Fibroblast of peridontal ligament (primary cell): Measurements from ENCODE around the gene ACAA2.
"Not testable (repeated sequence)": the region's sequence is repeated elsewhere in the genome, so short reads cannot be mapped to it uniquely, and the experiment has no call there.

Experiments used
- DNase-seq: peaks from one replicate; pipeline ENCODE4 v3.0.0-alpha.2; 2010; ENCODE audit errors: extremely low read depth

Gene ACAA2

DNA sequence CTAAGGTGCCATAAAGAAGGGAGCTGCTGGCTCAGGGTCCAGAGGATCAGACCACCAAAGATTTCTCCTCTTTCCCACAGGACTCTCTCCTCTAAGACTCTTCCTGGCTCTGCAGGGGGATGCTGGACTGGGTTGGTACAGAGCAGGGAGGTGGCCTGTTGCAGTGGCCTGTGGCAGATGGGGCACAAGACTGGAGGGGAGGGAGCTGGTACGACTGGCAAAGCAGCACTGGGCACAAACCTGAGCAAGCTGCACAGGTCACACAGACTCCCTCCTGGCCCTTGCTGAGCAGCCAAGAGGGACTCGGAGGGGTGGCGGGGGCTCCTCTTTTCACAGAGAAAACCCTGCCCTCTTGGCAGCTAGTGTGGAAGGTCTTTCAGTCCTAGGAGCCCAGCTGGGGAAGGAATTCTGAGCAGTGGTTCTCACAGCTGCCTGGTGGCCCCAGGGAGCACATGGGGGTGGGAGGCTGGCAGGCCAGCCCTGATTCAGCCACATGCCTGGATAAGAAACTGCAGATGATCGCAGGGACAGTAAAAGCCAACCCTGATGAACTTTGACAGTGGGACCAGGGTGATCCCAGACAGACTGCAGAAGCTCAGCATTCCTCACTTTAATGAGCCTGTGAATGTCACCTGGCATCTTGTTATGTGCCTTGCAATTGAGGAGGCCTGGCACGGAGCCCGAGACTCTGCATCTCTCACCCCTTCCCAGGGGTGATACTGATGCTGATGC, 32.5 kb upstream of the ACAA2 start:
- DNase-seq, result no peak

DNA sequence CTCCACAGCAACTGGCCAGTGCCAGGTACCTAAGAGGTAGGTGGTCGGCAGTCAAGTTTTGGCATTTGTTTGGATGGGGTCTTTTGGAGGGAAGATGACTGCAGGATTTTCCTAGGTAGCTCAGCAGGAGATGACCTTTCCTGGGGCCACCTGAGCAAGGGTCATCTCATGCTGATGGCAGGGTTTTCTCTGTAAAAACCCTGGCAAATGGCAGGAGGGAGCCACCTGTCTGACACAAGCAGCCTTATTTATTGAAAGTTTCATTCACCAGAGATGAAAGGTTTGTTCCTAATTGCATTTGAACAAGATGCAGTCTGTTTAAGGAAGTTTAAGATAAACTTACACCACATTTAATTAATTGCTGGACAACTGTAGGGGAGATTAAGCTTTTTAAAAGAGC, 31.6 kb upstream of the ACAA2 start:
- DNase-seq, result no peak

DNA sequence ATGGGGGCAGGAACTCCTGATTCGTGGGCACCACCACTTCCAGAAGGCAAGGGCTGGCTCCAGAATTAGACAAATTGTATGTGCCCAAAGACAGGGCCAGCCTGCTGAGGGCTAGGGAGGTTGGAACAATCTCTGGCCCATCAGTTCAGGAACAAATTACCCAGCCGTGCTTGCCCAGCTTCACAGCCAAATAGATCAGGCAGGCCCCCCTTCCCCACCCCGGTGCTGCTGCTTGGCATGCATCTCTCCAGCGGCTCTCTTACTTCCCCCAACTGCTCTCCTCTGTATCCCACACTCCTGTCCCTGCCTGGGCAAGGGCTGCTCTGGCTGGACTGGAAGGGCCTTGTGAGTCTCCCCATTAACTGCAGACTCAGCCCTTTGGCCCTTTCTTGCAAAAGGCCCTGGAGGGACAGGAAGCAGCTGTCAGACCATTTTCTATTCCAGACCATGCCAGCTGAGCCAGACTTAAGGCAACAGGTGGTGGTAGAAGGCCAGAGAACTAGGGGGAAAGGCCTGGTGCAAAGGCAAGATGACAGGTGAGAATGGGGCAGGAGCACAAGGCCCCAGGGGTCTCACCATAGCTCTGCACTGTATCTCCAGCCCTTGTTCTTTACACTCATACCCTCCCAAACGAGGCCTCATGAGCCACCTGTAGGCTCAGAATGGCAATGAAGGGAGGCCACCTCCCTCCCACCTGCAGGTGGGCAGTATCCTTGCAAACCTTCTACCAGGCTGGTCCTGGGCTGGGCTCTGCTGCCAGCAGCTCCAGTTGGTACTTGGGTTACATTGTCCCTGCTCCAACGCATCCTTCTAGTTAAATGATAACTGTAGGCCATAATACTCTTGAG, 30.7 kb upstream of the ACAA2 start:
- DNase-seq, result no peak

DNA sequence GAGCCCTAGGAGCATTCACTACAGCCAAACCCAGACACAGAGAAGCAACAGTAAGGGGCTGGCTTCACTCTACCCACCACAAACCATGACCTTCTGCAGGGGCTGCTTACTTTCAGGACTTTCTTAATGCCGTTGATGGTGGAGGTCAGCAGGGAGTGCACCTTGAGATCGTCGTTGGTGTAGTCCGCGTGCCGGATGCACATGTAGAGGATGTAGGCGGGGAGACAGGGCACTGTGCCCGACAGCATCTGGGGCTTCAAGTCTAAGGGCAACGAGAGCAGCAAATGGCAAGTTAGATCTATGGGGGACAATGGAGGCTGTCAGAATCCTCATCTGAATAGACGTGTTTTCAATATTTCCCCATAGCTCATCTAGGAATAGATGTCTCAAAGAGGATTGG, 29.8 kb upstream of the ACAA2 start:
- DNase-seq, result no peak

DNA sequence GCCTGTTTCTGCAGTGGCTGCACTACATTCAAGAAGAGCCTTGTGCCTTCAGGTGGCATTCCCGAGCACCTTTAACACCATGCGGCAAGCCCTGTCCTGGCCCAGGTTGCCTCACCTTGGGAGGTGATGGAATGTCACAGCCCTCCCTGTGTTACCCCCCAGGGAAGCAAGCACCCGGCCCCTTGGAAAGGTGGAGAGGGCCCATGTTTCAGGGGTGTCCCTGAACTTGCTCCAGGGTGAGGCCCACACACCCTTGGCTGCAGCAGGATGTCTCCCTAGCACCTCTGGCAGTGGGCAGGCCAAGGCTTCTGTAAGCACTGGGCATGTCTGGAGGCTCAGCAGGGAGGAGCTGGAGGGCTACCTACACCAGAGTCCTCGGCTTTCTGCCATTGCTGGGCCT, 29.3 kb upstream of the ACAA2 start:
- no peak for DNase-seq

DNA sequence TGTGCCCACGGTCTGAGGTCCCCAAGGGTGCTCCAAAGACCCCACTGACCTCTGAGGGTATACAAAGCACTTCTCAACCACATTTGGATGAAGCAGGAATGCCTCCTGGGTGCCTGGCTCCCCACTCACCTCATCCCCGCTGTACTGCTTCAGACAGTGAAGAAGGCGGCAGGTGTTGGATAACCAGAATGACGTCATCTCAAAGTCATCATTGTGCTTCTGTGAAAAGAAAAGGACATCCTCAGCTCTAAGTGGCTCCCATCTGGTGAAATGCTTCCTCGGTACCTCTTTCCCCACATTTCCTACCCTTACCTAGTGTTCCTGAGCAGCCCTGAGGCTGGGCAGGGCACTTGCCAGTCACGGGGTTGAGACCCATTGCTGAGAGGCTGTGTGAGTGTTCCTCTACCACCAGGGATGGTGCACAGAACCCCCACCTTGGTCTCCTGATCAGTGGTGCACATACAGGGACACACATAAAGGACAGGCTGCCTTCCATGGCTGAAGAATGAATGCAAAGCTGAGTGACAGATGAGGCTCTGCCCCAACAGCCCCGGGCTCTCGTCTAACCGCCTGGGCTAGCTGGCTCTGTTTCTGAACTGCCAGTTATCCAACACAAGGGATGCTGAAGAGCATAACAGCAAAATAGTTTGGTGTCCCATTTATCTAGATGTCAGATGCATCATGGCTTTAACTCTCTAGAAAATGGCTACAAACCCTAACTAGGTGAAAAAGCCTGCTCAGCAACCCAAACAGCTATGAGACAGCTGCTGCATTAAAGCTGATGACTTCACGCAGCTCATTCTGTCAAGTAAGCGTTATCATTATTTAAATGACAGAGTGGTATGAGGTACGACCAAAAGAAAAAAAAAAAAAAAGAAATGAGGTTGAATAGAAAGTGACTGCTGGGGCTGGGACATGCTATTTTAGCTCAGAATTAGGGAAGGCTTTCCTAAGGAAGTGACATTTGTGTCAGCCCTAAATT, 28.2 kb upstream of the ACAA2 start:
- no peak for DNase-seq

DNA sequence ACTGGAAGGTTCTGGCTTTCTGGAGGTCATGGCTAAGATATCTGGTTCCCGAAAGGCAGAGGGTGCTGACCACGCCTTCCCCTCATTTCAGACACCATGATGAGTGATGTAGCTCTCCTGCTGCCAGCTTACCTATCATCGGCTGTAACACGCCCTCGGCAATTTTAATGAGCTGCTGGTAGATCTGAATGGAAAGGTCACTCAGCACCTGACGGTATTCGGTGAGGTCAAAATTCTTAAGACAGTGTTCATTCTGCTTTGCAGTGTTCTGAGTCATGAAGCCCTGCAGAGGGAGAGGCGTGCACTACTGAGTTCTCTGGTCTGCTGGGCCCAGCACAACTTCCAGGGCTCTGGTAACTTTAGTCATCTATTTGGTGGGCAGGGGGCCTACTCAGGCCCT, 25.7 kb upstream of the ACAA2 start:
- no peak for DNase-seq

DNA sequence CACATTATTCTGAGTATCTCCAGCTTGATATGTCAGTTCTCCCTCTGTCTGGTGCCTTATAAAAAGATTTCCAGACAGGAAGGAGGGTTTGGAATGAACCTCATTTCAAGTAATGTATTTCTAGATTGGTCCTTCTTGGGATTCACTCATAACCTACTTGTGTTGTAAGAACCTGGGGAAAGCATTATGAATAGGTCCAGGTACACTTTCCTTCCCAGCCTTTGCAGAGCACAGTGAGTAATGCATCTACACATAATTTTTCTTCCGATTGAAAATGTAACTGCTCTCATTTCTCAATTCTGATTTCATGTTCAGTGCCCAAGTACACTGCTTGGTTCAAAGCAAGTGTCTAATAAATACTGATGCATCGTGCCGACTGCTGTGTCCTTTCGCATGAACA, 25.0 kb upstream of the ACAA2 start:
- DNase-seq, result no peak

DNA sequence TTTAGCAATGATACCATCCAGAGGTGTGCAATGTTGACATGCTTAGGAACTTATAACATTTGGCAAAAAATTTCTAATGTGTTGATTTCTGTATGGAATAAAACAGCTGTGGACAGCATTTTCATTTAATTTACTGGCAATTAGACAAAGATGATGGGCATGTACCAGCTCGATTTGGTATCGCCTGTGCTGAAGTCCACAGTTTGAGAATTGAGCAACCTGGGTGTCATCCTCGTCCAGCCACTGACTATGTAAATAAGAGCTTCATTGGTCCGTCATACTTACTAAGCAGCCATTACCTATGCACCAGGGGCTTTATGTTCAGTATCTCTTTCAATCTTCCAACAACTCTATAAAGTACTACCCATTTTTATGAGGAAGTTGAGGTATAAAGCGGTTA, 24.6 kb upstream of the ACAA2 start:
- DNase-seq, result no peak

DNA sequence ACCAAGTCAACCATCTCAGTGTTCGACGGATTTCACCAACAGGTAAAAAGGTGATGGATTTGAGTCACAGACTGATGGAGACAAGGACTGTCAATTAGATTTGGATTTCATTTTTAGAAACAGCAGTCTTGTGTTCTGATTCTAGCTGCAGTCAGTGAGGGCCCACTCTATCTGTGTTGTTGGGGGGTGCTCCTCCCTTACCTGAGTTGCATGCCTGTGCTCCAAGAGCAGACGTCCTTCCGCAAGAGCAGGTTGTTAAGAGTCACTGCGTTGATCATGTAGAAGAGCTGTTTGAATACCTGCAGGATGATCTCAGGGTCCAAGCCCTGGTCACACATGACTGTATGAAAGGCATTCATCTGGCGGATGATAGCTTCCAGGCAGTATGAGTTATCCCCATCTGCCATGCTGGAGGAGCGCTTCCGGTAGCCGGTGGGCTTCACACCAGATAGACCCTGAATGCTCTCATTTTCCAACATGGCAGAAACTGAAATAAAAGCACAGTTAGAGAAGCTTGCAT, 24.0 kb upstream of the ACAA2 start:
- DNase-seq, result not testable (repeated sequence)

DNA sequence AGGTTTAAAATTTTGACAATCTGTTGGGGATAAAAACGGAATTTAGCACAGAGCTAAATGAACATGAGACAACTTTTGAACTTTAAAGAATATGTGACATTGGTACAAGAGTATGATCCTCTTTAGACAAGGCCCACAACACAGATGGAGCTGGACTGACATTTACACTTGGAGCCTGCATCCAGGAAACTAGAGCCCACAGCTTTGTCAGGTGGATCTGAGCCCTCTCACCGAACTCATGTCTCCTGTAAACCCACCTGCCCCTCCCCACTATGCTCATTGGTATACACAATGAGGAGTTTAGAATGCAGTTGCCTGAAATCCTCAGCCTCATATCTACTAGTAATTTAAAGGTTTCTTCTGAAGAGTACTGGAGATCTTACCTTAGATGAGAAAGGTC, 22.1 kb upstream of the ACAA2 start:
- DNase-seq, result no peak

DNA sequence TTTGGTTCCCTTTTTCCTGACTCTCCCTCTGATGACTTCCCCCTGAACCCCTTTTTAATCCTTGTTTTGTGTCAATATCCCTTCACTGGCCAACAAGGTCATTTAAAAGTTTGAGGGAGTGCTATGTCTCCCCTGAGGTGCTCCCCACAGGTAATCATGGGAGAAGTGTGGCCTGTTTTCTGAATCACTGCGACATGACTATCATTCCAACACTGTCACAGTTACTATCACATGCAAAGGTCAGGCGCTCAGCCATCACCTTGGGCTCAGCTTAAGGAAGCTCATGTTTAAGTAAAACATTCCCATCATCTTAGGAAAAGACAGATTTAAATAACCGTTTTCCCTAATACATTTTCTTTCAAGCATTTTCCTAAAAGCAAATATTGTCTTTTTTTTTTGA, 20.9 kb upstream of the ACAA2 start:
- DNase-seq, result no peak

DNA sequence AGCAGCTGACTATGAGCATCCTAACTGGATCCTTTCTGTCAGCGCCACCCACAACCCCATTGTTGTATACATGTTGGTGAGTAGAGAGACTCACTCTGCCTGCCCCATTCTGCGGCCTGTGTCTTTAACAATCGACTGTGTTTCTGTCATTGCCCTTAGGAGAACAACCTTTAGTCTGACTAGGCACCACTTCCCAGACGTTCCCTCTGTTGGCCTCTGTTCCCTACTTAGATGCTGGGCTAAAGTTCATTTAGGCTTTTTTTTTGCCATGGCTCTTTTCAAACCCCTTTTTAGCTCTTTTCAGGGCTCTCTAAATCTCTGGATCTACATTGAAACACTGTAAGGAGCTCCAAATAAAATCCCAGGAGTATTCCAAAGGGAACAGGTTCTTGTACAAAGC, 20.5 kb upstream of the ACAA2 start:
- DNase-seq, result no peak

DNA sequence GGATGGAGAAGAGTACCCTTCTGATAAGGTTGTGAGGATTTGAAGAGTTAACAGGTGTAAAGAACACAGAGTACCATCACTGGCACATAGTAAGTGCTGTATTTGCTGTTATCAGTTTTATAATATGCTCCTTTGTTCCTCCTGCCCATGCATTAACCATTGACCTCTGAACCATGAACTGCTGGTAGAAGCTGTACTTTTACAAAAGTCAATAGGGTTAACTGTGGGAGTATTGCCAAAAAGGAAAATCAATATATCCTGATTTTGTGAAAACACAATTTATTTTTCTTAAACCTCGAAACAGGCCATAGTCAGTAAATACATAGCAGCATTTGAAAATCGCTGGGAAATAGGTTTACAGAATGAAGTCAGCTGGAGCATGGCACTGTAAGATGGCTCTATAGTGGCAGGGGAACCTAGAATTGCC, 18.9 kb upstream of the ACAA2 start:
- no peak for DNase-seq

DNA sequence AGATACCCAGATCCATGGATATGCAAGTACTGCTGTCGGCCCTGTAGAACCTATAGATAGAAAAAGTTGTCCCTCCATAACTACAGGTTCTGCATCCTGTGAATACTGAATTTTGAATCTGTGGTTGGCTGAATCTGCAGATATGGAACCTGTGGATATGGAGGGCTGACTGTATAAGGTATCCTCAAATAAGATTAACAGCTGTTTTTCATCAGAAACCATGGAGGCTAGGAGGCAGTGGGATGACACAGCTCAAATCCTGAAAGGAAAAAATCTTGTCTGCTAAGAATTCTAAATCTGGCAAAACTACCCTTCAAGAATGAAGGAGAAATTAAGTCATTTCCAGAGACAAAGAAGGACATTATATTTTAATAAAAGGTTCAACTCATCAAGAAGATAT, 14.7 kb upstream of the ACAA2 start:
- no peak for DNase-seq

DNA sequence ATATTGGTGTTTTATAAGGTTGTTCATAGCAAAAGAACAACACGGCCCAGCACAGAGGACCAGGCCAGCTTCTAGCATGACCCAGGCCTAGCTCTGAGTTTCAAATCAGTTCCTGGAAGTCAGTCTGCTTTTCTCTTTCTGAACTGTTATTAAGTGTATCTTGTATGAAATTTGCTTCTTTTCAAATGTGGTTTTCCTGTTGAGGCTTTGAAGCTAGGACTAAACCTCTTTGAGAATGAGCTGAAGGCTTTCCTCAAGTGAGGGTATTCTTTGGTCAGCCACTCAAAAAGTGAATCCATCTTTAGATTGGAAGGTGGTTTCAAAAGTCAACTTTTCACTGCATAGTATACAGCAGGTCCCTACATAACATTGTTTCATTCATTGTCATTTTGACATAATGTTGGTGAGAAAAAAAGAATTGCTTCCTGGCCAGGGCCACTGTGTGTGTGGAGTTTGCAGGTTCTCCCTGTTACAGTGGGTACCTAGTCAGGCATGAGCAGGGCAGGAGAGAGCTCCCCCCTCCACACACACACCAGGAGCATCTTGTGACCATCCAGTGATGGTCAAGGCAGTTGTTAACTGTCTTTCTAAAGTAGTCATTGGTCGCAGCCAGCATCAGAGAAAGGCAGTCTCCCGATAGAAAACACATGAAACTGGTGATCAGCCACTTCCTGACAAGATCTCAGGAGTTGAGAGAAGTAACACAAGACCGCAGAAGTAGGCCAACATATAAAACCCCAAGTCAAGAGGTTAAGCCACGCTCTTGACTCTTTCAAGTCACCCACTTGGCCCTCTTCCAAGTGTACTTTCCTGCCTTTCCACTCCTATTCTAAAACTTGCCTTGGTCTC, 6.7 kb upstream of the ACAA2 start:
- no peak for DNase-seq

DNA sequence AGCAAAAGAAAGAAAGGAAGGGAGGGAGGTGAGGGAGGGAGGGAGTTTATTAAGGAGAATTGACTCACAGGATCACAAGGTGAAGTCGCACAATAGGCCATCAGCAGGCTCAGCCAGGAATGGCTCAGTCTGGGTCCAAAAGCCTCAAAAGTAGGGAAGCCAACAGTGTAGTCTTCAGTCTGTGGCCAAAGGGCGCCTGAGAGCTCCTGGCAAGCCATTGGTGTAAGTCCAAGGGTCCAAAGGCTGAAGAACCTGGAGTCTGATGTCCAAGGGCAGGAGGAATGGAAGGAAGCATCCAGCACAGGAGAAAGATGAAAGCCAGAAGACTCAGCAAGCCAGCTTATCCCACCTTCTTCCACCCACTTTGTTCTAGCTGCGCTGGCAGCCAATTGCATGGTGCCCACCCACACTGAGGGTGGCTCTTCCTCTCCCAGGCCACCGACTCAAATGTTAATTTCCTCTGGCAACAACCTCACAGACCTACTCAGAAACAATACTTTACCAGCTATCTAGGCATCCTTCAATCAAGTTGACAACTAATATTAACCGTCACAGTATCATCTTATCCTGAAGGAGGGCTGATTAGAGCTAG, 5.8 kb upstream of the ACAA2 start:
- no peak for DNase-seq

DNA sequence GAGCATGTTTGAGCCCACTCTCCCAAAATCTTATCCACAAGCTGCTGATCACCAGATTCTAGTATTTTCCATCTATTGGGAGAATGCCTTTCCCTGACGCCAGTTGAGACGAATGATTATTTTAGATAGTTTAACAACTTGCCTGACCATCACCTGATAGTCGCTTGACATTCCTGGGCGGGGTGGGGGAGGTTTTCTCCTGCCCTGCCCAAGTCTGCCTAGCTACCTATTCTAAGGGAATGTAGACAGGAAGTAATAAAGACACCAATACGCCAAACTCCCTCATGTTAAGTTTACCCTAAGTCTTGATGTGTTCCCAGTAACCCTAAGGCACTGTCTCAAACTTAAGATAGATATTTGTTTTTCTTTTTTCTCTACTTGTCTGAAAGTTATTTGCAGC, 4.6 kb upstream of the ACAA2 start:
- DNase-seq, result no peak

DNA sequence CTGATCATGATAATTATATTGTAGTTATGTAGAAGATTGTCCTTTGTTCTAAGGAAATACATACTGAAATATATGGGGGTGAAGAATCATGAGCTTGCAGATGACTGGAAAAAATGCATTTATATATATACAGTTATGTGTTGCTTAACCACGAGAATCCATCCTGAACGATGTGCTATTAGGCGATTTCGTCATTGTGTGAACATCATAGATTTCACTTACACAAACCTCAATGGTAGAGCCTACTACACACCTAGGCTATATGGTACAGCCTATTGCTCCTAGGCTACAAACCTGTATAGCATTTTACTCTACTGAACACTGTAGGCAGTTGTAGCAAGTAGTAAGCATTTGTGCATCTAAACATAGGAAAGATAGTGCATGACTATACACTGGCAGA, 2.6 kb upstream of the ACAA2 start:
- no peak for DNase-seq

DNA sequence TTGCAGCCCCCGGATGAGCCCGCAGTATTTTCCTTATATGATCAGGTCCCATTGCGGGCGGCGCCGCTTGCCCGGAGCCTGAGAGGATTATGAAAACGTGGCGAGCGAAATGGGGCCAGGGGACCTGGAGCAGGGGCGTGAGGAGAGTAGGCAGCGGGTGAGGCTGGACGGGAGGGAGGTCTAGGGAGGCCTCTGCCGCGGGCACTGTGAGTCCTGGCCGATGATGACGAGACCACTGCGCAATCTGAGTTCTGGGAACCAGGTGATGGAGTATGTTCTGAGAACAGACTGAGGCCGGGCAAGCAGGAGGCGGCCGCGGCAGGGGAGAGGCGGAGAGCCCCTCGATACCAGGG, 790 bp upstream of the ACAA2 start:
- DNase-seq, result peak; percentile 61

DNA sequence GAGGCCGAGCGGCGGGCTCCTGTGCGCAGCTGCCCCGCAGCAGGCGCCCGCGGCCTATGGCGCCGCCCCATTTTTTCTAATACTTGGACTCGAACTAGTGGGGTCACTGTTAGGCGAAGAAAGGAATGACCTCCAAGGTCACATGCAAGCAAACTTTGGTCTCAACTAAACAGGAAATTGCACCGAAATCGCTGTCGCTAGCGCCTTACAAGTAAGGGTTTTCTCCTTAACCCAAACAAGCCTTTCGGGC, 339 bp downstream of the ACAA2 start:
- peak; percentile 45 for DNase-seq
